SW480 (cell line): ENCODE results near the gene PIM1.

ENCODE experiments used
- DNase-seq: peaks from one replicate; pipeline ENCODE4 v3.0.0-alpha.2; 2016; ENCODE audit warnings: low spot score

Gene PIM1

GRCh38 chr6:37222992-37223391 is 53.0 kb downstream of the PIM1 start:
- DNase-seq: no peak
